HL-60 (cell line): ENCODE results near the gene CDC7.

ENCODE experiments used
- CTCF ChIP-seq: IDR thresholded peaks from one replicate; pipeline ENCODE4 v1.5.1; 2011; ENCODE audit warnings: low read length, control low read depth, inconsistent platforms; ENCODE audit not compliant: insufficient read depth
- POLR2AphosphoS5 ChIP-seq: IDR thresholded peaks from 2 replicates; pipeline ENCODE4 v1.6.1; 2012; ENCODE audit warnings: low read depth
- SPI1 ChIP-seq: IDR thresholded peaks from 2 replicates; pipeline ENCODE4 v1.6.1; 2012; ENCODE audit warnings: low read depth, mild to moderate bottlenecking, borderline replicate concordance

DNA sequence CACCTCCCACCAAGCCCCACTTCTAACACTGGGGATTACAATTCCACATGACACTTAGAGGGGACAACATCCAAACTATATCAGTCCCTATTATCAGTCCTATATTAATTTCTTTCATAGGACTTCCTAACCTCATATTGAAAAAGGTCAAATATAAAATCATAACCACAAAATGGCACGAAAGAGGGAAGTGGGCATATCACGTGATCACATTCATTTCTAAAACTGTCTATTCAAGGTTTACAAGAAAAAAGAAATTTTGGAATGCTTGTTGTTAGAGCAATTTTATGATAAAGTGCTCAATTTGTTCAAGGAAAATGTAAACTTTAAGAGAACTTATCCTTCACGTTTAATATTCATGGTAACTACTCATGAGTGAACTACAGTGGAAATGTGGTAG is 13.2 kb upstream of the CDC7 start:
- no peak for TF ChIP-seq CTCF
- no peak for TF ChIP-seq POLR2AphosphoS5
- peak; percentile 82 for TF ChIP-seq SPI1
